NB4 (cell line): ENCODE data around the gene CYP11A1.

Experiments
- CTCF ChIP-seq: IDR thresholded peaks from one replicate; pipeline ENCODE4 v1.5.1; 2012; ENCODE audit warnings: low read depth, low read length
- POLR2A ChIP-seq: IDR thresholded peaks from 2 replicates; pipeline ENCODE4 v1.6.1; 2011; ENCODE audit warnings: mild to moderate bottlenecking; ENCODE audit not compliant: insufficient read length; ENCODE audit errors: extremely low read depth

GRCh38 chr15:74328331-74329056 lies 39.0 kb downstream of the CYP11A1 start:
- TF ChIP-seq CTCF: no peak
- no peak for TF ChIP-seq POLR2A
